Stomach (tissue), 9 donors: ENCODE data around the gene ATP5F1E. TPM values are rescaled to one million over a fixed set of nuclear protein-coding genes. Genes with fewer than 3 reads are reported as not detected.
A peak's percentile ranks its signal among the peaks of the same experiment; 100 is the strongest.

Experiments used
- DNase-seq, 2 donors: peaks; one replicate each; pipeline versions ENCODE4 v3.0.0 to v3.0.0-alpha.2; 2013 to 2019
- H3K27ac ChIP-seq, 5 donors: fragments of 200-600 bp in 4 of 5; sonication (generic) in 4 of 5; one replicate each; pipeline ENCODE4 v1.5.1; 2013 to 2019; ENCODE audit warnings: mild to moderate bottlenecking in 1 of 5, moderate library complexity in 1 of 5
- H3K27me3 ChIP-seq, 3 donors: fragments of 200-600 bp; sonication (generic); one replicate each; pipeline ENCODE4 v1.5.1; 2017 to 2019; ENCODE audit warnings: mixed run types in 1 of 3
- H3K36me3 ChIP-seq, 4 donors: fragments of 200-600 bp; sonication (generic); 1 replicate in 3 of 4; 2 replicates in 1 of 4; pipeline ENCODE4 v1.5.1; 2016 to 2019
- H3K4me1 ChIP-seq, 4 donors: fragments of 200-600 bp; sonication (generic); one replicate each; pipeline ENCODE4 v1.5.1; 2016 to 2019
- H3K4me3 ChIP-seq, 4 donors: fragments of 200-600 bp; sonication (generic) in 3 of 4; one replicate each; pipeline ENCODE4 v1.5.1; 2016 to 2019; ENCODE audit warnings: mild to moderate bottlenecking in 1 of 4
- H3K9me3 ChIP-seq, 4 donors: fragments of 200-600 bp; sonication (generic); one replicate each; pipeline ENCODE4 v1.5.1; 2016 to 2019
- EP300 ChIP-seq: sonication (generic); formaldehyde crosslinking; IDR thresholded peaks from one replicate; pipeline ENCODE4 v1.6.1; 2017; ENCODE audit warnings: antibody characterized with exemption
- POLR2A ChIP-seq, 4 donors: fragments of 450-650 bp; IDR thresholded peaks; one replicate each; pipeline ENCODE4 v1.6.1; 2016; ENCODE audit warnings: antibody characterized with exemption in 4 of 4, control low read depth in 2 of 4, mild to moderate bottlenecking in 1 of 4, moderate library complexity in 1 of 4
- POLR2AphosphoS5 ChIP-seq, 3 donors: sonication (generic); formaldehyde crosslinking; IDR thresholded peaks; one replicate each; pipeline ENCODE4 v1.6.1; 2016; ENCODE audit warnings: antibody characterized with exemption in 3 of 3
- WGBS, 5 donors: extraction: QIAGEN DNeasy Blood & Tissue Kit in 3 of 5; methylation state at CpG; one replicate each; pipeline versions ENCODE4 v1.1.5 to v1.1.7; 2013 to 2018; 5-methylcytosine and 5-hydroxymethylcytosine counted together
- intact Hi-C: fragments of 100-400 bp; cut with DNase I; formaldehyde crosslinking; loops from one replicate; pipeline ENCODE4 v1.15.1; 2023; ENCODE audit warnings: low total_unique reads
- polyA plus RNA-seq, 3 donors: library from polyadenylated mRNA; stranded (reverse); fragments of 200-250 nt; gene quantifications; one replicate each; pipeline ENCODE4 v1.2.3, GENCODE V29; 2013
- total RNA-seq, 5 donors: library from RNA; depleted of rRNA; stranded (reverse); fragments of >200 nt; gene quantifications; one replicate each; pipeline versions ENCODE4 v1.1.0 to v1.2.3, GENCODE V29; 2014 to 2016
- TF ChIP-seq, protein P1 (sequence below), 7 experiments: fragments of 450-650 bp in 4 of 7; fragments of 200-600 bp in 3 of 7; sonication (generic) in 3 of 7; IDR thresholded peaks; one replicate each; pipeline ENCODE4 v1.5.1; 2016 to 2019; ENCODE audit warnings: antibody characterized with exemption in 7 of 7, control low read depth in 2 of 7, mild to moderate bottlenecking in 1 of 7
- donor health status: healthy with polysubstance abuse.
- donor health status: Bipolar disorder and iron deficiency.
- donor health status: healthy.

The ATP5F1E gene
- total and polyA plus RNA-seq, 8 donors = 20.4 to 101 (median 43.9) TPM

DNA sequence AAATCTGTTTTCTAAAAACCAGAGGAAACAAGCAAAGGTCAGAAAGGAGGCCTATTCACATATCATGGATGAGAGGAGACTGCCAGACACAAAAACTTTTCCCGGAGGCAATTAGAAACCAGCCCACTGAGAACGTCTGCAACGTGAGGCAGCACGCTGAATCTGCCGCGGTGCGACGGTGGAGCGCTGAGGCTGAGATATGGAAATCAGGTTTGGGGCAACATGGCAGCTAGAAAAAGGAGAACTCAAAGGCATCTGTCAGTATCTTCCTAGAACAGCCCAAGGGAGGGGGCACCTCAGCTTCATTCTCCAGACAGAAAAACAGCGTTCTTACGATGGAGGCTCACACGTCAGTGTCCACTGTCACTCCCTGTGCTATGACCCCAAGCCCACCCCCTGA is 5.3 kb upstream of the ATP5F1E start:
- no peak overlapping the region for H3K4me3 ChIP-seq
- DNase-seq = no peak
- WGBS, 5 donors = 92 to 95% (median 94%) methylated on average over 12 of the region's 12 CpGs
- H3K27me3 ChIP-seq = no peaks in the 10 kb centered on the region
- H3K36me3 ChIP-seq = peaks cover 33 to 59% (median 45%) of the 10 kb centered on the region in 4 donors
- no peaks in the 10 kb centered on the region for H3K9me3 ChIP-seq
- no peak for TF ChIP-seq POLR2AphosphoS5 (IDR thresholded peaks at IDR 0.05)
- TF ChIP-seq, protein P1, sequence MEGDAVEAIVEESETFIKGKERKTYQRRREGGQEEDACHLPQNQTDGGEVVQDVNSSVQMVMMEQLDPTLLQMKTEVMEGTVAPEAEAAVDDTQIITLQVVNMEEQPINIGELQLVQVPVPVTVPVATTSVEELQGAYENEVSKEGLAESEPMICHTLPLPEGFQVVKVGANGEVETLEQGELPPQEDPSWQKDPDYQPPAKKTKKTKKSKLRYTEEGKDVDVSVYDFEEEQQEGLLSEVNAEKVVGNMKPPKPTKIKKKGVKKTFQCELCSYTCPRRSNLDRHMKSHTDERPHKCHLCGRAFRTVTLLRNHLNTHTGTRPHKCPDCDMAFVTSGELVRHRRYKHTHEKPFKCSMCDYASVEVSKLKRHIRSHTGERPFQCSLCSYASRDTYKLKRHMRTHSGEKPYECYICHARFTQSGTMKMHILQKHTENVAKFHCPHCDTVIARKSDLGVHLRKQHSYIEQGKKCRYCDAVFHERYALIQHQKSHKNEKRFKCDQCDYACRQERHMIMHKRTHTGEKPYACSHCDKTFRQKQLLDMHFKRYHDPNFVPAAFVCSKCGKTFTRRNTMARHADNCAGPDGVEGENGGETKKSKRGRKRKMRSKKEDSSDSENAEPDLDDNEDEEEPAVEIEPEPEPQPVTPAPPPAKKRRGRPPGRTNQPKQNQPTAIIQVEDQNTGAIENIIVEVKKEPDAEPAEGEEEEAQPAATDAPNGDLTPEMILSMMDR (IDR thresholded peaks at IDR 0.05) = no peak
- TF ChIP-seq EP300 = no peak
- no peak for TF ChIP-seq POLR2A (IDR thresholded peaks at IDR 0.05)
- peaks cover 20 to 41% (median 35%) of the 10 kb centered on the region in 4 donors for H3K4me1 ChIP-seq
- no peak overlapping the region for H3K27ac ChIP-seq
- intact Hi-C loops = no loop called here

DNA sequence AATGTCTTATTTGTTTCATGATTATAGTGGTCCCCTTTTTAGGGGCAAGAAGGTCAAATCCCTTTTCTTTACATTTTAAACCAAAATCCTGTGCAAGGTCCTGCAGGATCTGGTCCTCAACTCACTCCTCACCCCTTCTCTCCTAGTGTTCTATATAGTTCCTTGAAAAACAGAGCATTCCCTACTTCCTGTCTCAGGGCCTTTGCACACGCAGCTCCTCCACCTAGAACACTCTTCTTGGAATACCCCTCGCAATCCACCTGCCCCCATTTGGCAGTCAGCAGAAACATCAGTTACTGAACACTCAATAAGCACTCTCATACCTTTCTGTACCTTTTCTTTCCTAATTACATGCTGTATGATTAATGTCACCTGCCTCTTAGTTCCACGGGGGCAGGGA is 3.2 kb upstream of the ATP5F1E start:
- intact Hi-C loops = no loop called here

DNA sequence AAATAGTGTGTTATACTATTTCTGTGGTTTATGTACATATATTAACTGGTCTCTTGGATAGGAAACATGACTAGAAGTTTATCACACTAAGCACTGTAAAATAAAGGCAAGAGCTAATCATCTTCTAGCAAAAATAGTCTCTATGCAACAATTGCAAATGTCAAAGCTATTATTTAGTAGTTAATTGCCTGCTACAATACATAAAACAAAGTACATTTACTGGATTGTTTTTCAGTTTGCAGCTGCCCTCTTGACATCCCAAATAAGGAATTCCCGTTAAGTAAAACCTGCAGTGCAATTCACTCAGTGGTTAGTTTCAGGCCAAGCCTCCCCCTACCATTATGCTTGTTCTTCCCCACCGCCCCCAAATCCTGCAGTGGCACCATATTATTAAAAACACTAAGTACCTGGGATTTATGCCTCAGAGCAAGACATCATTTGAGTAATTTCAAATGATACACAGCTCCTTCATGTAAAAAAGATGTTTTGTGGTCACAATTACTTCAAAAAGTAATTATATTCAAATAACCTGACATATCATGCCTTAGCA is 1.6 kb upstream of the ATP5F1E start:
- WGBS, 5 donors = 74 to 87% (median 85%) methylated on average over 2 of the region's 2 CpGs
- Histone ChIP-seq H3K4me1 (peaks cover 27 to 37% (median 34%) of the 10 kb centered on the region in 4 donors), H3K27ac (no peak overlapping the region), H3K9me3 (no peaks in the 10 kb centered on the region), H3K4me3 (no peak overlapping the region), H3K27me3 (no peaks in the 10 kb centered on the region), H3K36me3 (peaks cover 41 to 66% (median 56%) of the 10 kb centered on the region in 4 donors)
- TF ChIP-seq EP300 = no peak
- TF ChIP-seq, protein P1 (IDR thresholded peaks at IDR 0.05) = no peak
- no peak for TF ChIP-seq POLR2A (IDR thresholded peaks at IDR 0.05)
- no peak for TF ChIP-seq POLR2AphosphoS5 (IDR thresholded peaks at IDR 0.05)
- DNase-seq = no peak
- intact Hi-C loops = no loop called here

More for the DNA sequence above, 3.2 kb upstream of the ATP5F1E start:
- H3K27me3 ChIP-seq = no peaks in the 10 kb centered on the region
- DNase-seq = no peak
- whole genome bisulfite sequencing, 5 donors = 94 to 97% (median 96%) methylated on average over 3 of the region's 3 CpGs
- no peaks in the 10 kb centered on the region for H3K9me3 ChIP-seq
- no peak overlapping the region for H3K27ac ChIP-seq
- peaks cover 18 to 37% (median 30%) of the 10 kb centered on the region in 4 donors for H3K4me1 ChIP-seq
- TF ChIP-seq EP300 (no peak), POLR2AphosphoS5 (IDR thresholded peaks at IDR 0.05) (no peak), POLR2A (IDR thresholded peaks at IDR 0.05) (no peak)
- TF ChIP-seq, protein P1 (IDR thresholded peaks at IDR 0.05) = no peak
- no peak overlapping the region for H3K4me3 ChIP-seq
- peaks cover 33 to 57% (median 45%) of the 10 kb centered on the region in 4 donors for H3K36me3 ChIP-seq

DNA sequence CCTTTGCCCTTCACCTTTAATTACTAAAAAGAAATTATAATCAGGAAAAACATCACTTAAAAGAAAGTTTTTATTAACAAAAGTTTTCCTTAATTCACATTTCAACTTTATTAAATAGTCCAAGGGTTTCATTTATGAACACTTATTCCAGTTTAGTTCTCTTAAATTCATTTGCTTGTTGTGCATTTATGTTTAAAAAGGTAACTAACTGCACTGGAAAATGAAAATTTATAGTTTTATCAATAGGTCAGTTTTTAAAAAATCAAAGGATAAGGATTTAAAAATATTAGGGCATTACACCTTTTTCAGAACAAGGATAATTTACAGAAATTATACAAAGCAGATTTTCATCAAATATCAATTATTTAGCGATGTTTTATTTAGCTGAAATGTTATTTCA is 958 bp upstream of the ATP5F1E start:
- Histone ChIP-seq H3K27me3 (no peaks in the 10 kb centered on the region), H3K4me1 (peaks cover 32 to 43% (median 39%) of the 10 kb centered on the region in 4 donors), H3K9me3 (no peaks in the 10 kb centered on the region), H3K27ac (peak overlapping the region in 4 of 5 donors; percentile 91 to 94 (median 92)), H3K36me3 (peaks cover 40 to 66% (median 59%) of the 10 kb centered on the region in 4 donors), H3K4me3 (peak overlapping the region in 3 of 4 donors; percentile 78 to 85 (median 80))
- intact Hi-C loops = no loop called here
- no peak for DNase-seq
- 95 to 100% (median 98%) methylated on average over 1 of the region's 1 CpG for WGBS, 5 donors
- TF ChIP-seq, protein P1 (IDR thresholded peaks at IDR 0.05) = no peak
- no peak for TF ChIP-seq POLR2A (IDR thresholded peaks at IDR 0.05)
- TF ChIP-seq POLR2AphosphoS5 (IDR thresholded peaks at IDR 0.05) = no peak
- no peak for TF ChIP-seq EP300
